ENCODE results near the gene TNFRSF13B.

The TNFRSF13B gene

GRCh38 chr17:16953841-16954240 is 18.1 kb downstream of the TNFRSF13B start:
- no peak for DNase-seq

GRCh38 chr17:16953347-16953746 is 18.6 kb downstream of the TNFRSF13B start:
- DNase-seq: no peak

GRCh38 chr17:16952401-16952800 is 19.5 kb downstream of the TNFRSF13B start:
- DNase-seq: no peak

- DNase-seq: no peak
Observed at GRCh38 chr17:16950488-16950887, 21.4 kb downstream of the TNFRSF13B start.

- DNase-seq: no peak
Observed at GRCh38 chr17:16948587-16949376, 23.1 kb downstream of the TNFRSF13B start.

- DNase-seq: no peak
Observed at GRCh38 chr17:16947470-16947869, 24.4 kb downstream of the TNFRSF13B start.

- DNase-seq: no peak
Observed at GRCh38 chr17:16945663-16946218, 26.2 kb downstream of the TNFRSF13B start.

- no peak for DNase-seq
Observed at GRCh38 chr17:16945136-16945482, 26.8 kb downstream of the TNFRSF13B start.

- no peak for DNase-seq
Observed at GRCh38 chr17:16944334-16945135, 27.4 kb downstream of the TNFRSF13B start.

GRCh38 chr17:16943541-16944333 is 28.2 kb downstream of the TNFRSF13B start:
- DNase-seq: no peak

- DNase-seq: no peak
Observed at GRCh38 chr17:16943032-16943352, 28.9 kb downstream of the TNFRSF13B start.

GRCh38 chr17:16942141-16943031 is 29.5 kb downstream of the TNFRSF13B start:
- DNase-seq: no peak

GRCh38 chr17:16941072-16942036 is 30.6 kb downstream of the TNFRSF13B start:
- DNase-seq: no peak

- no peak for DNase-seq
Observed at GRCh38 chr17:16940116-16940881, 31.6 kb downstream of the TNFRSF13B start.

GRCh38 chr17:16939606-16940115 is 32.3 kb downstream of the TNFRSF13B start:
- no peak for DNase-seq

- no peak for DNase-seq
Observed at GRCh38 chr17:16939208-16939576, 32.7 kb downstream of the TNFRSF13B start.

- no peak for DNase-seq
Observed at GRCh38 chr17:16938496-16939207, 33.3 kb downstream of the TNFRSF13B start.

- DNase-seq: no peak
Observed at GRCh38 chr17:16938031-16938430, 33.9 kb downstream of the TNFRSF13B start.

GRCh38 chr17:16937431-16937830 is 34.5 kb downstream of the TNFRSF13B start:
- no peak for DNase-seq
